Bronchial epithelial cell (primary cell): ENCODE data around the gene EHD1. TPM values are rescaled to one million over a fixed set of nuclear protein-coding genes. Genes with fewer than 3 reads are reported as not detected.

Source experiments
- DNase-seq: peaks from one replicate; pipeline ENCODE4 v3.0.0-alpha.2; 2010; ENCODE audit warnings: low read depth
- FAIRE-seq: peaks from 2 replicates; lab custom pipeline; 2011; peaks lifted over from hg19 to GRCh38; lab: Jason Lieb, UNC
- H3K27me3 ChIP-seq: 2 replicates; pipeline ENCODE4 v1.5.1; 2011; ENCODE audit warnings: low read length; ENCODE audit not compliant: control insufficient read depth, insufficient read depth
- H3K36me3 ChIP-seq: 2 replicates; pipeline ENCODE4 v1.5.1; 2011; ENCODE audit warnings: low read length; ENCODE audit not compliant: control insufficient read depth, insufficient read depth
- H3K4me3 ChIP-seq: 2 replicates; pipeline ENCODE4 v1.5.1; 2011; ENCODE audit warnings: mild to moderate bottlenecking, low read depth, low read length, control low read depth
- CTCF ChIP-seq: IDR thresholded peaks from 2 replicates; pipeline ENCODE4 v1.5.1; 2011; ENCODE audit warnings: mild to moderate bottlenecking, moderate library complexity, low read length, control low read depth, inconsistent platforms; ENCODE audit not compliant: insufficient read depth, severe bottlenecking
- total RNA-seq: library from RNA; depleted of rRNA; stranded (reverse); fragments of >200 nt; gene quantifications from 2 replicates; pipeline ENCODE4 v1.2.1, GENCODE V29; 2014

Gene EHD1
- total RNA-seq, 1 donor from 2014 or later: 32.9 TPM

GRCh38 chr11:64864135-64864472 lies 14.3 kb downstream of the EHD1 start:
- no peak for TF ChIP-seq CTCF
- FAIRE-seq (no peak), DNase-seq (no peak)
- Histone ChIP-seq H3K27me3 (no peaks in the 10 kb centered on the region), H3K36me3 (peaks cover 3% of the 10 kb centered on the region), H3K4me3 (no peak overlapping the region)

- FAIRE-seq: no peak
- H3K4me3 ChIP-seq: no peak overlapping the region
- TF ChIP-seq CTCF: no peak
Observed at GRCh38 chr11:64863391-64864060, 14.9 kb downstream of the EHD1 start.

GRCh38 chr11:64862987-64863390 lies 15.4 kb downstream of the EHD1 start:
- DNase-seq (no peak), FAIRE-seq (no peak)
- peaks cover 3% of the 10 kb centered on the region for H3K36me3 ChIP-seq
- H3K27me3 ChIP-seq: no peaks in the 10 kb centered on the region
- TF ChIP-seq CTCF: no peak
- H3K4me3 ChIP-seq: no peak overlapping the region

More at GRCh38 chr11:64863391-64864060, 14.9 kb downstream of the EHD1 start:
- H3K36me3 ChIP-seq: peaks cover 3% of the 10 kb centered on the region
- H3K27me3 ChIP-seq: no peaks in the 10 kb centered on the region
- no peak for DNase-seq

- no peak for TF ChIP-seq CTCF
- Histone ChIP-seq H3K4me3 (no peak overlapping the region), H3K27me3 (no peaks in the 10 kb centered on the region), H3K36me3 (peaks cover 2% of the 10 kb centered on the region)
- FAIRE-seq (no peak), DNase-seq (no peak)
Observed at GRCh38 chr11:64861227-64861975, 17.0 kb downstream of the EHD1 start.

- DNase-seq (no peak), FAIRE-seq (no peak)
- H3K36me3 ChIP-seq: peaks cover 2% of the 10 kb centered on the region
- no peaks in the 10 kb centered on the region for H3K27me3 ChIP-seq
- no peak for TF ChIP-seq CTCF
- no peak overlapping the region for H3K4me3 ChIP-seq
Observed at GRCh38 chr11:64859542-64860414, 18.6 kb downstream of the EHD1 start.
